NCI-H510A (cell line): ENCODE measurements around the gene MATN3.

ENCODE experiments used
- DNase-seq: peaks from one replicate; lab custom pipeline; 2025; lab: John Stamatoyannopoulos, UW

Gene MATN3

GRCh38 chr2:20035955-20036666 lies 23.6 kb upstream of the MATN3 start:
- no peak for DNase-seq

- no peak for DNase-seq
These were observed 22.4 kb upstream of the MATN3 start for GRCh38 chr2:20034821-20035220.

DNA sequence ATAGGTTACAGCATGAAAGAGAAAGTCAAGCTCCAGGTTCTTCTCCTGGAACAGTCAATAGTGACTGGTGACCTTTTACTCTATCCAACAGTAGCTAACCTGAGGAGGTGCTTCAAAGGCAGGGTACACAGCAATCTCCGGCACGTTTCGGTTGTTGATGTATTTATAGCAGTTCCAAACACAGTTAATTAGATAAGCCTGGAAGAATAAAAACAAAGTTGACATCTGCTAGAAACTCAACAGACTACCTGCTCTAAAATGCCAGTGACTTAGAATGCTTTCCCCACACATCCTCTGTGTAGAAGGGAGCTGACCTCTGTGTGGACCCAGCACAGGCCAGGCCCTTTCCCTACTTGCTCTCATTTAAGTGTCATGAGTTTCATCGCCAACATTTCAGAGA lies 21.8 kb upstream of the MATN3 start:
- DNase-seq = no peak

GRCh38 chr2:20033322-20033721 lies 20.9 kb upstream of the MATN3 start:
- DNase-seq = no peak

GRCh38 chr2:20030224-20030623 lies 17.8 kb upstream of the MATN3 start:
- no peak for DNase-seq

- no peak for DNase-seq
These were observed 15.4 kb upstream of the MATN3 start for GRCh38 chr2:20027705-20028434.

- DNase-seq = no peak
These were observed 14.8 kb upstream of the MATN3 start for GRCh38 chr2:20027260-20027677.

DNA sequence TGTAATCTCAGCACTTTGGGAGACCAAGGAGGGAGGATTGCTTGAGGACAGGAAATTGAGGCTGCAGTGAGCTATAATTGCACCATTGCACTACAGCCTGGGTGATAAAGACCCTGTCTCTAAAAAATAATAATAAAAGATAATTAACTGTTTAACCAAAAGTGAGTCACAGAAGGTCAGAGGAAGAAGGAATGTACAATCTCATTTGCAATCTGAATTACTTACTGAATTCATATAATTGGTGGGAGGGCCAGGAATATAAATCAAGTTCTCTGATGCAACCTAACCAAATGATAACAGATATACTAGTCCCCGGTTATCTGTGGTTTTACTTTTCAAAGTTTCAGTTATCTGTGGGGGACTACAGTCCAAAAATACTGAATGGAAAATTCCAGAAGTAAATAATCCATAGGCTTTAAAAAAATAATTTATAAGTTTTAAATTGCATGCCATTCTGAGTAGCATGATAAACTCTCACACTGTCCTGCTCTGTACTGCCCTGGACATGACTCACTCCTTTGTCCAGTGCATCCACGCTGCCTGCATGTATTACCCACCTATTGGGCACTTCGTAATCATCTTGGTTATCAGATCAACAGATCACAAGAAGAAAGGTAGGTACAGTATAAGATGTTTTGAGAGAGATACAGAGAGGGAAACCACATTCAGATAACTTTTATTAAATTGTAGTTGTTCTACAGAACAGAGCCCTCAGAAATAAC lies 12.8 kb upstream of the MATN3 start:
- DNase-seq = no peak

DNA sequence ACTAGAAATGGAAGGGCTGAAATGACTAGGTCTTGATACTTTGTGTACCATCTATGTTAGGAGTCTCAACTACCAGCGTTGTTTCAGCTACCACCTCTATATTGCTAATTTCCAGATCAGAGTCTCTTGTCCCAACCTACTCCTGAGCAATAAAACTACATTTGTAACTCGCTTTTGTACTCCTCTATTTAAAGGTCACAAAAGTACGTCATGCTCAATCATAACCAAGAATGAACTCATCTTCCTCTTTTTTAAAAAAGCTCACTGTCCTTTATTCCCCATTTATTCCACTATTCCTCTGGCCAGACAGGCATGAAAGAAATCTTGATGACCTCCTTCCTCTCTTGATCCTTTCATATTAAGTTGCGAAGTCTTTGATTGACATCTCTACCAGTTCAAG lies 11.2 kb upstream of the MATN3 start:
- no peak for DNase-seq

GRCh38 chr2:20021405-20022009 lies 9.0 kb upstream of the MATN3 start:
- no peak for DNase-seq

- no peak for DNase-seq
These were observed 7.3 kb upstream of the MATN3 start for GRCh38 chr2:20019747-20020146.

- DNase-seq = no peak
These were observed 6.2 kb upstream of the MATN3 start for GRCh38 chr2:20018601-20019152.

DNA sequence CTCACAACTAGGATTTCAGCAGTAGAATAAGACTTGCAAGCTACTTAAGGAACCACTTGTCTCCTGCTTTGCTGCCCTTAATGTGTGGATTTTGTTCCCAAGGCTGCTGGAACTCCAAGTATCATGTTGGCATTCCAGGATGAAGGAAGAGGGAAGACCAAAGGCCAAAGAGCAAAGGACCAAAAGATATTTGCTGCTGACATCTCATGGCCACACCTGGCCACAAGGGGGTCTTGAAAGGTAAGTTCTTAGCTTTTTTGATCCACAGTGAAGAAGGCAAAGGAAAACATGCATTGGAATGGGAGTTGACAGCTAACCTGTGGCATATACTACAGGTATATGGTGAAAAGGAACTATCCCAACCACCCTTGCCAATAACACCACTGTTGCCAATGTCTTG lies 3.9 kb upstream of the MATN3 start:
- no peak for DNase-seq

GRCh38 chr2:20015482-20016083 lies 3.1 kb upstream of the MATN3 start:
- peak; percentile 17 for DNase-seq

DNA sequence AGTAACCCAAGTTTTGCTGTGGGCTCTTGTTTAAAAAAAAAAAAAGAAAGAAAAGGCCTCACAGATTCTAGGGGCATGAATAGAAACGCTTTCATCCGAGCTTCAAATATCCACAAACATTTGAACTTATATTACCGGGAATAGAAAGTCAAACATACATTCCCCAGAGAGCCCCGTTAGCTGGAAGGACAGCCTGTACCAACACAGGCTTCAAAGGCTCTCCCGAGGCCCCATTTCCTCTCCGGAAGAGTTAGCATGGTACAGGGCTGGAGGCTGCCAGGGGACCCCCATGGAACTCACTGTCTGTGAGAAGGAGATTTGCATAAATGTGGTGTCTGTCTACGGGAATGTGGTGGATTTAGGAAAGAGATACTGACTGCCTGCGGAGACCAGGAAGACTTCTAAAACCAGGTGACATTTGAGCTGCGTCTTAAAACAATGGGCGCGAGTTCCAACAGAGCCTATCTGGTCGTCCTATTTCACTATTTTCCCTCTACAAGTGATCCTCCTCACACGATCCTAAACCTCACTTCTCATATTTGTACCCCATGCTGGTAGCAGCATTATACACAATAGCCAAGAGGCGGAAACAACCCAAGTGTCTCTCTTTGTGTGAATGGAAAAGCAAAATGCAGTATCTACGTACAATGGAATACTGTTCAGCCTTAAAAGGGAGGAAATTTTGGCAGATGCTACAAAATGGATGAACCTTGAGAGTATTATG lies 820 bp upstream of the MATN3 start:
- no peak for DNase-seq

DNA sequence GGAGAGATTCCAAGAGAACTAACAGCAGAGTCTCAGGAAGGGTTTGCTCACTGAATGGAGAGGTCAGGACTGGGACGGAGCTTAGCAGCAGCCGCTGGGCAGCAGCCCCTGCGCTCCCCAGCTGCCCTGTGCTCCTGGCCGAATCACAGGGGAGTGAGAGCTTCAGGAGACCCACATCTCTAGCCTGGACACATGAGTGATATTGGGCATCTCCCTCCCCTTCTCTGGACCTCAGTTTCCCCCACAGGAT lies 511 bp downstream of the MATN3 start:
- no peak for DNase-seq

DNA sequence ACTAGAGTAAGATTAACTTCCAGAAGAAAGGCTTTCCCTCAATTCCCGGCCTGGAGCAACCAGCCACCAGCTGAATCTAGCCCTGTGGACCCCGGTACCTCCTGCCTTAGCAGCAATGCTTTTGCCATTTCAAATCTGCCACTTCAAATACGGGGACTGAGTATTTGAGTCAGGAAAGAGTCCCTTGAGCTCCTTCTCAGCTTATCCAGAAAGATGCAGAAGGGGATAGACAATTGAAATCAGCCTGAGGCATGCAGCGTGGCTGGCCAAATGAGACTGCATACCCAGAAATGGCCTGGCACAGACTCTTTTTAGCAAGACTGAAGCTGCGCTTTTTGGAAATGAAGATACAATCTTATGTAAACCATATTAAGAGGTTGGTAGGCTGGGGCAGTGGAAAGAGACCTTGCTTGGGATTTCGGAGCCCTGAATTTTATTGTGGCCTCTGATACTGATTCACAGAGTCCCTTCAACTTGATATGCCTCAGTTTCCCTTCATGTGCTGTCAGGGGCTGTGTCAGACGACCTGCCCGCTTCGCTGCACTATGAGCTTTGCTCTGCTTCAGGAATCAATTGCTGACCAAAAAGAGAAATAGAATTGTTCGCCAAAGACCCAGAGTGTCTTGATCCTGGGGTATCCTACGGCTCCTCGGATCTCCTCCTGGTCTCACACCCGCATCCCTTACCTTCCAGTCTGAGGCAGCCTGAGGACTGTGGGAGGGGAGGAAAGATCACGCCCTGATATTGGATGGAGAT lies 1.0 kb downstream of the MATN3 start:
- DNase-seq = no peak

DNA sequence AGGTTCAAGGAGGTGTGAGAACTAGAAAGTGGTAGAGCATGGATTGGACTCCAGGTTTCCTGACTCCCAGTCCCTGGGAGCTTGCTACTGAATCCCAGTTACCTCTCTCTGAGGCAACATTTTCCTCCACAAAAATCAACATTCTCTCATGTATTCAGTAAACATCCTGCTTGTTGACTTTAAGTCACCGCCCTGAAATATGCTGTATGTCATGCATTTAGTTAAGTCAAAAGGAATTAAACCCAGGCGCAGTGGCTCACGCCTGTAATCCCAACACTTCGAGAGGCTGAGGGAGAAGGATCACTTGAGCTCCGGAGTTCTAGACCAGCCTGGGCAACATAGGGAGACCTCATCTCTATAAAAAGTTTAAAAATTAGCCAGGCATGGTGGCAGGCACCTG lies 3.8 kb downstream of the MATN3 start:
- no peak for DNase-seq

GRCh38 chr2:20005891-20006470 lies 6.5 kb downstream of the MATN3 start:
- no peak for DNase-seq

DNA sequence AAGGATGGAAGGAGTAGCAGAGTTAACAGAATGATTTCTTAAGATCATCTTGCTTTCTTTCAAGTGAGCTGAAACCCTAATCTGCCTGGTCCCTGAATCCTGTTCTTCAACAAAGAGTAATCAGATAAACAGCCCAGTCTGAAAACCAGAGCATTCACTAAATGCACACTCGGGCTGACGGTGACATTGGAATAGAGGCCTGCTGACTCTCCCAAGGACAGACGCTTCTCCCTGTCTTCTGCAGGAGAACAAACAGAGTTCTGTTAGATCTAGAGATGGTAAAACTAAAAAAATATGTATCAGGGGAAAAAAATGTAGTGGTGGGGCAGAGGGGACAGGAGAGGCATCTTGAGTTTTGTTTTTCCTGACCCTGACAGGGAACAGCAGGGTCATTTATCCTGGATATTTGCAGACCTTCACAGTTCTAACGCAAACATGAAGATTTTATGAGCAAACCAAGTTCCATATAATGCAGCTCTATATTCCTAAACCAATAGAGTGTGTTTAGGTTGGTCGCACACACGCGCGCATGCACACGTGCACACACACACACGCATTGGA lies 7.3 kb downstream of the MATN3 start:
- no peak for DNase-seq
